Esophagus (tissue), 2 donors: Measurements from ENCODE around the gene PNLIPRP2. TPM values are rescaled to one million over a fixed set of nuclear protein-coding genes. Genes with fewer than 3 reads are reported as not detected.

Experiments
- H3K27ac ChIP-seq, 2 donors: one replicate each; pipeline ENCODE4 v1.5.1; 2013; ENCODE audit warnings: low read depth in 2 of 2, mild to moderate bottlenecking in 2 of 2, inconsistent platforms in 1 of 2, low read length in 1 of 2, moderate library complexity in 1 of 2
- H3K27me3 ChIP-seq, 2 donors: one replicate each; pipeline ENCODE4 v1.6.1; 2013; ENCODE audit warnings: low read length in 2 of 2, control low read depth in 1 of 2, mild to moderate bottlenecking in 1 of 2; ENCODE audit not compliant: insufficient read depth in 2 of 2, control insufficient read depth in 1 of 2
- H3K36me3 ChIP-seq, 2 donors: one replicate each; pipeline ENCODE4 v1.6.1; 2013; ENCODE audit warnings: low read length in 1 of 2; ENCODE audit not compliant: control insufficient read depth in 2 of 2, insufficient read depth in 2 of 2
- H3K4me1 ChIP-seq, 2 donors: one replicate each; pipeline ENCODE4 v1.6.1; 2013; ENCODE audit warnings: low read length in 1 of 2; ENCODE audit not compliant: control insufficient read depth in 2 of 2, insufficient read depth in 2 of 2
- H3K4me3 ChIP-seq, 2 donors: one replicate each; pipeline ENCODE4 v1.5.1; 2013; ENCODE audit warnings: low read length in 2 of 2, mild to moderate bottlenecking in 2 of 2, low read depth in 1 of 2, moderate library complexity in 1 of 2
- H3K9me3 ChIP-seq, 2 donors: one replicate each; pipeline ENCODE4 v1.6.1; 2013; ENCODE audit warnings: mild to moderate bottlenecking in 2 of 2, low read depth in 1 of 2, low read length in 1 of 2, moderate library complexity in 1 of 2; ENCODE audit not compliant: control insufficient read depth in 2 of 2, insufficient read depth in 1 of 2
- WGBS, 2 donors: extraction: QIAGEN DNeasy Blood & Tissue Kit; methylation state at CpG; one replicate each; pipeline ENCODE4 v1.1.7; 2013; 5-methylcytosine and 5-hydroxymethylcytosine counted together
- polyA plus RNA-seq, 2 donors: library from polyadenylated mRNA; stranded (reverse); fragments of 200-250 nt; gene quantifications; one replicate each; pipeline ENCODE4 v1.2.3, GENCODE V29; 2013
- donor health status: healthy with polysubstance abuse.
- donor health status: Bipolar disorder and iron deficiency.

Gene PNLIPRP2
- polyA plus RNA-seq, 2 donors = 0.05 to 0.14 TPM

DNA sequence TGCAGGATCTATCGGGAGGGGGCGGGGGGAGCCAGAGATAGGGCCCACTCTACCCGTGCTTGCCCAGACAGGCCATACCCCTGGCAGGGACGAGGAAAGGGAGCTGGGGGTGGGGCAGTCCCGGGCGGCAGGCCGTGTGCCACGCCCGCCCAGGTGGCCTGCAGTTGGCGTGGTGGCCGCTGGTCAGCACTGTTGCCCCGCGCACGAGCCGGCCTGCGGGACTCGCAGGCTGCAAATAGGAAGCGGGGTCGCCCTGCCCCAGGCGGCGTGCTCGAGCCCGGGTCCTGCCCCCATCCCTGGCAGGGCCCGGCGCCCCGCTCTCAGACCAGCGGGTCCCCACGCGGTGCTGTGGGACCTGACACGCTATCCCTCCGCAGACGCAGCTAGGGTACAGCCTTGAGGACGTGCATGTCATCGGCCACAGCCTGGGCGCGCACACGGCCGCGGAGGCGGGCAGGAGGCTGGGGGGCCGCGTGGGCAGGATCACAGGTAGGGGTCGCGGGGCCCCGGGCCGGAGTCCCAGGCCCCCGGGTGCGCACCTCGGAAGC, 6.7 kb downstream of the PNLIPRP2 start:
- H3K27me3 ChIP-seq = peaks cover 0 to 5% of the 10 kb centered on the region in 2 donors
- no peak overlapping the region for H3K27ac ChIP-seq
- no peak overlapping the region for H3K4me3 ChIP-seq
- H3K9me3 ChIP-seq = no peaks in the 10 kb centered on the region
- H3K36me3 ChIP-seq = no peaks in the 10 kb centered on the region
- 3 to 9% methylated on average over 47 to 49 of the region's 49 CpGs for WGBS, 2 donors
- peaks cover 6 to 7% of the 10 kb centered on the region in 2 donors for H3K4me1 ChIP-seq

DNA sequence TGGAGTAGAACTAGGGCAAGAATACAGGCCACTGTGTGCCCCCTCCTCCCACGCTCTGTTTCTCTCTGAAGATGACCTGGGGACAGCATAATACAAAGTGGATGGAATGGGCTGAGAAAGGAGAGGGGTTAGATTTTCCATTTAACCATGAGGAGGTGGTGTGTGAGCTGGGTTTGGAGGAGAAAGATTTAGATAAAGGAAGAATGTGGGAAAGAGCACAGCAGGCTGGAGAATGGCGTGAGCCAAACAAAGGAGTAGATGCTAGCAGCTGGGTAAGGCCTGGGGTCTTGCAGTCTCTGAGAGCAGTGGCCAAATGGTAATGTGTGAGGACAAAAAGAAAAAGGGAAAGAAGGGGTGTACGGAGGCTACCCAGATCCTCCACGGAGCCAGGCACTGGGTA, 8.6 kb downstream of the PNLIPRP2 start:
- H3K36me3 ChIP-seq = no peaks in the 10 kb centered on the region
- 76 to 77% methylated on average over 4 of the region's 4 CpGs for WGBS, 2 donors
- H3K27ac ChIP-seq = no peak overlapping the region
- peaks cover 6 to 7% of the 10 kb centered on the region in 2 donors for H3K4me1 ChIP-seq
- H3K4me3 ChIP-seq = no peak overlapping the region
- no peaks in the 10 kb centered on the region for H3K9me3 ChIP-seq
- H3K27me3 ChIP-seq = peaks cover 0 to 5% of the 10 kb centered on the region in 2 donors

DNA sequence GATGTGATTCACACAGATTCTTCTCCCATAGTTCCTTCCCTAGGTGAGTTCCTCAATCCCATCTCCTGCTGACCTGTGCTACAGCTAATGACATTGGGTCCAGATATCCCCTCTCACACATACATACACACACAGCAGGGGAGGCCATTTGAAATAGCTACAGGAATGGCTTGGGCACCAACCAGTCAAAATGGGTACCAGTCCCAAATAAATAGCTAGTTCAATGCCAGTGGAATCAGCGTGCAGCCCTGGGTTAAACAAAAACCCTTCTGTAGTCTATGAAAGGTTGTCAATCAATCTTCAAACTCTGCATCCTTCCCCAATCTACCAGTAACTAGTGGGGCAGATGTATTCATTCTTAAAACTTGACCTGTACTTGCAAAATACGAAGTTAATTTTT, 9.3 kb downstream of the PNLIPRP2 start:
- peaks cover 6 to 7% of the 10 kb centered on the region in 2 donors for H3K4me1 ChIP-seq
- no peaks in the 10 kb centered on the region for H3K9me3 ChIP-seq
- H3K36me3 ChIP-seq = no peaks in the 10 kb centered on the region
- H3K27me3 ChIP-seq = no peaks in the 10 kb centered on the region
- H3K27ac ChIP-seq = no peak overlapping the region
- H3K4me3 ChIP-seq = no peak overlapping the region
- 79 to 85% methylated on average over 2 of the region's 2 CpGs for WGBS, 2 donors

DNA sequence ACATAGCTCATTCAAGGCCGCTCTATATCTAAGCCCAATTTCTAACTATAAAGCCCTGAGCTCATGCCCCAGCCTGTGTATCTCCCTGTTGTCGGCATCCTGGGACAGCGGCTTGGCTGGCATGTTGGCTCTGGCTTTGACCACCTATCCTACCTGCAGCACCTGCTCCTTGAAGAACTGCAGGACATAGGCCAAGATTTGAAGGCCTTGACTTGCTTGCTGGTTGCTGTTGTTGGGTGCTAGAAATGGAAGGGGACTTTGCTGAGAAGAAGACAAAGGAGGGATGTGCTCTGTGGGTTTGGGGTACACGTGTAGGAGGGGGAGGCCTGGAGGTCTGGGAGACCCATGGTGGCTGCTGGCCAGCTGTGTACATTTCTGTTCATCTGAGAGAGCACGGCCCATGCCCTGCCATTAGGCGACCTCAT, 11.1 kb downstream of the PNLIPRP2 start:
- Histone ChIP-seq H3K4me1 (peaks cover 6 to 7% of the 10 kb centered on the region in 2 donors), H3K4me3 (no peak overlapping the region), H3K27me3 (no peaks in the 10 kb centered on the region), H3K9me3 (no peaks in the 10 kb centered on the region), H3K27ac (no peak overlapping the region), H3K36me3 (no peaks in the 10 kb centered on the region)
- WGBS, 2 donors = 79 to 82% methylated on average over 6 of the region's 6 CpGs

DNA sequence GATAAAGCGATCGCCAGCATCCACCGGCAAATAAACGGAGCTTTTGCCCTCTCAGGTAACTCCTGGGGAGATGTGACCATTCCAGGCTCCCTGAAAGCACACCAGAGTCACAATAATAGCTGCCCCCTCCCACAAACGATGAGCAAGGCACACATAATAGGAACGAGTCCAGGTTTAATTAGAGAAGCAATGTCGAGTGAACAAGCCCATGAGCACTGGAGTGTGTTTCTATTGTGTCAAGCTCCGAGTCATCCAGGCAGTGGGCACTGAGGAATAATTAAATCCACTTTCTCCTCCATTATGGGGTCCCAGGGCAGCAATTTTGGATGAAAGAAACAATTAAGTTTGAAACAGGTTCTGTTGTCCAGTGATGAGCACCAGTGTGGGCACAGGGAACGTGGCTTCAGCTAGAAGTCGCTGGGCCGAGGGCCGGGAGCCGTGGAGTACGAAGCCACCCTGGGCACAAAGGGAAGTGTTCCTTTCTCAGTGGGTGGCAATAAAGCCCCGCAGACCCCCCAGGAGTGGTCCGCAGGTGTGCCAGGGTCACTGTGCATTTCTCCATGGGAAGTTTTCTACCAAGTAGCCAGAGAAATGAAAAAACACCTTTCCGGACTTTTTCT, 12.0 kb downstream of the PNLIPRP2 start:
- Histone ChIP-seq H3K9me3 (no peaks in the 10 kb centered on the region), H3K36me3 (no peaks in the 10 kb centered on the region), H3K27me3 (no peaks in the 10 kb centered on the region), H3K4me1 (peaks cover under 1% of the 10 kb centered on the region in 2 donors), H3K27ac (no peak overlapping the region), H3K4me3 (no peak overlapping the region)
- 78 to 88% methylated on average over 17 of the region's 17 CpGs for WGBS, 2 donors

DNA sequence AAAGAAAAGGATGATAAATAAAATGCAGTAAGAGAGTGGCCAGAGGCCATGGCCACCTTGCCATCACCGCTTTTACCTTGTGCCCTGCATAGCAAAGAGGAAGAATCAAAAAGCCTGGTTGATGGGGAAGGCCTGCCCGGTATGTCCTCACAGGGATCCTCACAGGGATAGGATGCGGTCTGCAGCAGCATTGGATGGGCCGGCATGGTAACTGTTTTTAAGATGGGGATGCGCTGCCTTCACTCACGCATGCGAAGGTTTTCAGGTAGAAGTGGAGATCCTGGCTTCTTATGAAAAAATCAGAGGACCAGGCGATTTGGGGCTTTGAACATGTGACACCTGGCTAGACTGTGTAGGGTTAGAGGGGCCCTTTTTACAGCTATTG, 12.5 kb downstream of the PNLIPRP2 start:
- H3K27ac ChIP-seq = no peak overlapping the region
- 81 to 97% methylated on average over 8 of the region's 8 CpGs for WGBS, 2 donors
- H3K27me3 ChIP-seq = no peaks in the 10 kb centered on the region
- H3K36me3 ChIP-seq = no peaks in the 10 kb centered on the region
- no peaks in the 10 kb centered on the region for H3K9me3 ChIP-seq
- no peaks in the 10 kb centered on the region for H3K4me1 ChIP-seq
- H3K4me3 ChIP-seq = no peak overlapping the region

DNA sequence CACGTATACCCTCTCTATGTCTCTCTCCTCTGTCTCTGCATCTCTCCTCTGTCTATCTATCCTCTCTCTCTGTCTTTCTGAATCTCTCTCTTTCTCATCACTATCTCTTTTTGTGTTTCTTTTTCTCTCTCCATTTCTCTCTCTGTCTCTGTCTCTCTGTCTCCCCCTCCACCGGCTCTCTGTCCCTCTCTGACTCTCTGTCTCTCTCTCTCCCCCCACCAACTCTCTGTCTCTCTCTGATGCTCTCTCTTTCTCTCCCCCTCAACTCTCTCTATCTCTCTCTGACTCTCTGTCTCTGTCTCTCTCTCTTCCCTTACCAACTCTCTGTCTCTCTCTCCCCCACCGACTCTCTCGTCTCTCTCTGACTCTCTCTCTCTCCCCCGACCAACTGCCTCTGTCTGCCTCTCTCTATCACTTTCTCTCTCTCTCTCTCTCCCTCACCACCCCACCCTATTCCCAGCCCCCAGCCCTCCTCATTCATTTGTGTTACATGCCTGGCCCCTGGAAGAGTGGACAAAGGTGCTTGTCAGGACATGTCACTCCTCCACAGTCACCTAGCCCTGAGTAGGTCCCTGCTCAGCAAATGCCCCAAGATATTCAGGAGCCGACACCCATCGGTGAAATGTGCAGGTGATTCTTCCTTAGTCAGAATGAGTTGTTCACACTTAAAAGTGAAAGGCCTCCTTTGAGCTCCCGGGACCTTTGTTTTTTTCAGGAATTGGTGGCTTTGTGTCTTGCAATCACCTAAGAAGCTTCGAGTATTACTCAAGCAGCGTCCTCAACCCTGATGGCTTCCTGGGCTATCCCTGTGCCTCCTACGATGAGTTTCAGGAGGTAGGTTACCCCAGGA, 13.6 kb downstream of the PNLIPRP2 start:
- 61 to 66% methylated on average over 11 of the region's 11 CpGs for WGBS, 2 donors
- Histone ChIP-seq H3K27ac (no peak overlapping the region), H3K36me3 (no peaks in the 10 kb centered on the region), H3K9me3 (no peaks in the 10 kb centered on the region), H3K27me3 (no peaks in the 10 kb centered on the region), H3K4me3 (no peak overlapping the region), H3K4me1 (no peaks in the 10 kb centered on the region)

DNA sequence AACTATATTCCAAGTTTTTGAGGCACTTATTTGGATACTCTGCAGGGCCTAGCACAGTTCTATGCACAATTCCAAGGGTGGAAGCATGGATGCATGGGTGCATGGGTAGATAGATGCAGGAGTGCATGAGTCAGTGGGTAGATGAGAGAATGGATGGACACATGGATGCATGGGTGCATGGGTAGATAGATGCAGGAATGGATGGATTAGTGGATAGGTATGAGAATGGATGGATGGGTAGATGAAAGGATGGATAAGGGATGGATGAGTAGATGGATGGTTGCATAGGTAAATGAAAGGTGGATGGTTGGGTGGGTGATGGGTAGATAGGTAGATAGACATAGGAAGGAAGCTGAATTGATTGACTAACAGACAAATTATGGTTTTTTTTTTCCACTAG, 15.6 kb downstream of the PNLIPRP2 start:
- H3K36me3 ChIP-seq = no peaks in the 10 kb centered on the region
- no peaks in the 10 kb centered on the region for H3K27me3 ChIP-seq
- H3K4me3 ChIP-seq = no peak overlapping the region
- no peaks in the 10 kb centered on the region for H3K9me3 ChIP-seq
- no peak overlapping the region for H3K27ac ChIP-seq
- no peaks in the 10 kb centered on the region for H3K4me1 ChIP-seq

DNA sequence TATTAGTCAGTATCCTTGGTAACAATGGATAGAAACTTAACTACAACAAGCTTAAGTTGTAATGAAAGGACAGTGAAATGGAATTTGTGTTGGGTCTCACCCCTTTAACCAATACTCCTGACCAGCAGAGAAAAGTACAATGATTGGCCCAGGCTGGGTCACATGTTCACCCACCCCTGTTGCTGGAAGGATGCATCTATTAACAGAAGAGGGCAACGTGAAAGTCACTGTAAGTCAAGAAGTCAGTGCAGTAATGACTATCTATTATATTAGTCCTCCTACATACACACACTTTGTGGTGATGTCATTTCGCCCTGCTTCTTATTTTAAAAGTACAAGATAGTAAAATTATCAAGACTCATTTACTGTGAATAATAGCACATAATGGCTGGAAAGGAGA, 16.2 kb downstream of the PNLIPRP2 start:
- Histone ChIP-seq H3K4me1 (no peaks in the 10 kb centered on the region), H3K27me3 (no peaks in the 10 kb centered on the region), H3K4me3 (no peak overlapping the region), H3K27ac (no peak overlapping the region), H3K36me3 (no peaks in the 10 kb centered on the region), H3K9me3 (no peaks in the 10 kb centered on the region)
- 43 to 44% methylated on average over 2 of the region's 2 CpGs for WGBS, 2 donors
